ENCODE results near the gene KIAA1217. TPM values are rescaled to one million over a fixed set of nuclear protein-coding genes. Genes with fewer than 3 reads are reported as not detected.

KIAA1217 gene
- total RNA-seq, 4 donors from 2014 or later = 12.7 to 156 (median 34.8) TPM

DNA sequence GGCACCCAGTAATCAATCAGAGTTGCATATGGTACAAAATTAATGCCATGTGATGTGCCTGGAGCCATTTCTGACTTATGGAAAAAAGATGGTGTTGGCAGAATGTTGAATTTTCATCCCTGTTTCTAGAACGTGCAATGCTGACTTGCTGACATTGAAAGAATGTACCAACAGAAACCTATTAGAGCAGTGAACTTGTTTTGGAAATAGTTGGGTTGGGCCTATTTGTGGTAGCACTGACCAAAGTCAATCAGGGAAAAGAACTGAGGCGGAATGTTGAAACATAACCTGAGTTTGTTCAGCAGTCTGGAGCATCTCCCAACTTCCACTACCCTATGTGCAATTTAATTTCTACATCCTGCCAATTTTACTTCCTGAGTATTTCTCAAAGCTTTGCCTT, 11.7 kb upstream of the KIAA1217 start:
- DNase-seq (ENCODE audit: low spot score) = no peak
- TF ChIP-seq, protein P1, sequence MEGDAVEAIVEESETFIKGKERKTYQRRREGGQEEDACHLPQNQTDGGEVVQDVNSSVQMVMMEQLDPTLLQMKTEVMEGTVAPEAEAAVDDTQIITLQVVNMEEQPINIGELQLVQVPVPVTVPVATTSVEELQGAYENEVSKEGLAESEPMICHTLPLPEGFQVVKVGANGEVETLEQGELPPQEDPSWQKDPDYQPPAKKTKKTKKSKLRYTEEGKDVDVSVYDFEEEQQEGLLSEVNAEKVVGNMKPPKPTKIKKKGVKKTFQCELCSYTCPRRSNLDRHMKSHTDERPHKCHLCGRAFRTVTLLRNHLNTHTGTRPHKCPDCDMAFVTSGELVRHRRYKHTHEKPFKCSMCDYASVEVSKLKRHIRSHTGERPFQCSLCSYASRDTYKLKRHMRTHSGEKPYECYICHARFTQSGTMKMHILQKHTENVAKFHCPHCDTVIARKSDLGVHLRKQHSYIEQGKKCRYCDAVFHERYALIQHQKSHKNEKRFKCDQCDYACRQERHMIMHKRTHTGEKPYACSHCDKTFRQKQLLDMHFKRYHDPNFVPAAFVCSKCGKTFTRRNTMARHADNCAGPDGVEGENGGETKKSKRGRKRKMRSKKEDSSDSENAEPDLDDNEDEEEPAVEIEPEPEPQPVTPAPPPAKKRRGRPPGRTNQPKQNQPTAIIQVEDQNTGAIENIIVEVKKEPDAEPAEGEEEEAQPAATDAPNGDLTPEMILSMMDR (IDR thresholded peaks at IDR 0.05) = no peak
- no peak for ATAC-seq (ENCODE audit: low FRiP score)

DNA sequence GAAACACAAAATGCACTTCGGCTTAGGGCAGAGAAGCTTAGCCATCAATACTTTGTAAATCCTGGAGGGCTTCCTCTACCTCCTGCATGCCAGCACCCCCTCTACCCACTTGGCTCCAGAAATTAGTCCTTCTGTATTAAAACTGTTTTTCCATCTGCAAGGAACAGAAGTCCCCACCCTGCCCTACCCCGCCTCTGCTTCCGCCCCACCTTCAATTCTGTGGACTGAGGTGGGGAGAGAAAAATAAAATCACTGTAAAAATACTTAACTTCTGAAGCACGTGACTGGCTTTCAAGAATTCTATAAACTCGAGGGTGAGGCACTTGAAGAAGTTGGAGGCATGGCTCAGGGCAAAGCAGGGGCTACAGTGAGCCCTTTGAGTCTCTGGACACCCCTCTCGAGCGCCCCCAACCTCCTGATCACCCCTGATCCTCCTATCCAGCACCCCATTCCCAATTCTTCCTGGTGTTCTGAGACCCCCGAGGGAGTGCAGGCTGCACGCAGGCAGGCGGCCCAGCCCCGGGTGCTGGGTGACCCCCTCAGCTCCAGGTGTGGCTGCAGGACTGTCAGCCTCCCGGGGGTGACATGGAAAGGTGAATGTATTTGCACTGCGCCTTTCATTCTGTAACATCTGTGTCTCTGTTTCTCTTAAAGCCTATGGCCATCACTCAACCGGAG, 7.3 kb upstream of the KIAA1217 start:
- TF ChIP-seq, protein P1 (IDR thresholded peaks at IDR 0.05) = no peak
- DNase-seq (ENCODE audit: low spot score) = no peak
- no peak for ATAC-seq (ENCODE audit: low FRiP score)

DNA sequence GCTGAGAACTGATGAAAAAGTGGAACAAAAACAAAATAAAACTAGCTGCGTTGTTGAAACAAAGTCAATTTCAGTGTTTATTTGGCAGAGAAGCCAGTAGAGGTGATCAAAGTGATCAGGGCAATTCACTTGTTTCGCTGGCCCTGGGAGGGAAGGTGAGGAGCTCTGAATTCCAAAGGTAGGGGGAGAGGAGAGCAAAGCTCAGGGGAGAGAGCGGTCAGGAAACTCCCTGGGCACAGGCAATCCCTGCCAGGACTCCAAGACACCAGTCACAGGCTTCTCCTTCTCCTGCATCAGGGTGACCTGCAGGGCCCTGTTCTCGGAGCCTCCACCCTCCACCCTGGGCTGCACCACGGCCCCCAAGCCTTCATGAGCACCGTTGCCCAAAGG, 6.8 kb upstream of the KIAA1217 start:
- no peak for ATAC-seq (ENCODE audit: low FRiP score)
- TF ChIP-seq, protein P1 (IDR thresholded peaks at IDR 0.05) = no peak

GRCh38 chr10:24205821-24206220, 3.1 kb upstream of the KIAA1217 start:
- TF ChIP-seq, protein P1 (IDR thresholded peaks at IDR 0.05) = no peak
- ATAC-seq (ENCODE audit: low FRiP score) = no peak
- no peak for DNase-seq (ENCODE audit: low spot score)

More for the DNA sequence above, 6.8 kb upstream of the KIAA1217 start:
- DNase-seq (ENCODE audit: low spot score) = no peak

DNA sequence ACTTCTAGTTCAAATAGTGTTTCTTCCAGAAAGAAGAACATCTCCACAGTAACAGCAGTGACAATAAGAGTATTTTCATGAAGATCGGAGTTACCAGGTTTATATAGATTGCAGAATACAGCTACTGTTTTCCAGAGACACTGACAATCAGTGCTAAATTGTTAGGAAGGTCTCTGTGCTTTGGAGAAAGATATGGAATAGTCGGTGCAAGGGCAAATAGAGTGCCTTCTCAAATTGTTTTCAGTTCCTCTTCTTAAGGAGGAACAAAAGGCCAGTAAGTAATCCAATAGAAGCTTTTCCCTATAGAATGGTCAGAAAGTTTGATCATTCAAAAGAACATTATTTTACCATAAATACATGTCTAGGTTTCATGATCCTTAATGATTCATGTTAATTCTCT, 2.6 kb upstream of the KIAA1217 start:
- no peak for DNase-seq (ENCODE audit: low spot score)
- TF ChIP-seq, protein P1 (IDR thresholded peaks at IDR 0.05) = no peak

DNA sequence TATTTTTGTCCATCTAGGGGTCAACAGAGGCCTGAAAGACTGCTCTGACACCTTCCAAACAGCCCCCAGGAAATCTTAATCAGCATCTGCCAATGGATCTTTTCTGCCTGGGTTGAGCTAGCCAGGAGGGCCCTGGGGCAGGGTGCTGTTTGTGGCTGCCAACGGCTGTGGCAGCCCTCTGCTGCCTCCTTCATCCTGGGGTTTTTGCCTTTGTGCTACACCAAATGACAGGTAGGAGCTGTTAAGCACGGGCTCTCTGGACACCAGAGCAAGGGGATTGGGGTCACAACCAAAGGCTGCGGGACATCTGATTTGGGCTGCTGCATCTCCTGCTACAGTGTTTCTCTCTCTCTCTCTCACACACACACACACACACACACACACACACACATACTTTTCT, 2.0 kb upstream of the KIAA1217 start:
- TF ChIP-seq, protein P1 (IDR thresholded peaks at IDR 0.05) = no peak
- ATAC-seq (ENCODE audit: low FRiP score) = no peak
- DNase-seq (ENCODE audit: low spot score) = no peak

More for the DNA sequence above, 2.6 kb upstream of the KIAA1217 start:
- no peak for ATAC-seq (ENCODE audit: low FRiP score)

- TF ChIP-seq, protein P1 (IDR thresholded peaks at IDR 0.05) = no peak
- no peak for DNase-seq (ENCODE audit: low spot score)
- no peak for ATAC-seq (ENCODE audit: low FRiP score)
Observed at GRCh38 chr10:24207341-24207740, 1.6 kb upstream of the KIAA1217 start.
